GM10248 (cell line): ENCODE results near the gene C11orf21.

Experiments used
- CTCF ChIA-PET: fragments of 300-600 bp; sonication (Branson Sonifier 250); formaldehyde crosslinking; extraction: SDS; loops from one replicate; lab custom pipeline; 2021; ENCODE audit warnings: antibody characterized with exemption; lab: Yijun Ruan, JAX
- POLR2A ChIA-PET: fragments of 350-650 bp; sonication (Branson Sonifier 250); formaldehyde crosslinking; extraction: SDS; loops from one replicate; lab custom pipeline; 2020; ENCODE audit warnings: antibody characterized with exemption; lab: Yijun Ruan, JAX
- DNase-seq: peaks from one replicate; pipeline ENCODE4 v3.0.0; 2012; ENCODE audit errors: extremely low spot score
- CTCF ChIP-seq: IDR thresholded peaks from 2 replicates; pipeline ENCODE4 v1.5.1; 2012; ENCODE audit warnings: mild to moderate bottlenecking, low read depth; ENCODE audit errors: extremely low read depth, missing control alignments, control extremely low read depth

The C11orf21 gene

GRCh38 chr11:2316169-2316962, 14.6 kb upstream of the C11orf21 start:
- ChIA-PET CTCF (interaction anchor here (0.7 to 3.6 kb wide), 6 partner anchors 11 to 573 kb away, joined by 3 to 15 read pairs (median 3); no protein-coding TSS in a partner anchor), POLR2A (no interaction called here)
- no peak for DNase-seq
- no peak for TF ChIP-seq CTCF

- no peak for DNase-seq
- ChIA-PET POLR2A (no interaction called here), CTCF (interaction anchor here (3.6 kb wide), 1 partner anchor 10 kb away, joined by 15 read pairs; no protein-coding TSS in a partner anchor)
- no peak for TF ChIP-seq CTCF
These were observed 13.9 kb upstream of the C11orf21 start for GRCh38 chr11:2315395-2316168.

DNA sequence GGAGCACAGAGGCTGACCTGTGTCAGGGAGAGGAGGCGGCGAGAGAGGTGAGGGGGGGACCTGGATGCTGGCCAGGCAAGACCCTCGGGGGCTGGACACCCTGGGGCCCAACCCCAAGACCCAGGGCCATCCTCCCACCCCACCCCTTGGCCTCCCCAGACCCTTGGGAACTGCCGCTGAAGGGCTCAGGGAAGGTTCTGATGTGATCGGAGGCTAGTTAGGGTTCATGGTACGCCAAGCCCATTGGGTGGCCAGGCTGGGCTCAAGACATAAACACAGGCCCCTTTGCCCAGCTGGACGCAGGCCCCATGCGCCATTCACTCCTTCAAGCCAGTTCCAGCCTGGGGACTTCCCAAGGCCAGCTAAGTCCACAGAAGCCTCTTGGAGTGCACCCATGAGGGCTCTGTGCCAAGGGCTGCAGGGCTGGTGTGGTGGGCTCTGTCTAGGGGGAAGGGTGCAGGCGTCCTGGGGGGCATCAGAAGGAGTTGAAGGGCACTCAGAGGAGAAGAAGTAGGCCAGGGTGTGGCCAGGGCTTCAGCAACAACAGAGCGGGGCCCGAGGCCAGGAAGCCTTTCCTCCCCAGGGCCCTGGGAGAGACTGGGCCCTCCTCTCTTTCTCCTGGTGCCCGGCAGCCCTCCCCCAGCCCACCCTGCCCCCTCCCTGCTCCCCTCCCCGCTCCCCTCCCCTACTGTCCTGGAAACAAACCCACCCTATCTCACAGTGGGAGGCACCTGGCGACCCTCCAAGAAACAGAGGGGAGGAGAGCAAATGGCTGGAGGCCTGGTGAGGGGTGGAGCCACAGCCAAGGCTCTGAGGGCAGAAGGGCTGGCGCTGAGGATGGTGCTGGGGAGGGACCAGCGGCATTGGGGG, 13.0 kb upstream of the C11orf21 start:
- TF ChIP-seq CTCF = no peak
- ChIA-PET CTCF (interaction anchor here (1.1 to 3.6 kb wide), 2 partner anchors 10 to 106 kb away, joined by 3 to 15 read pairs; no protein-coding TSS in a partner anchor), POLR2A (no interaction called here)
- DNase-seq = no peak

- ChIA-PET CTCF (interaction anchor here (1.1 to 1.2 kb wide), 2 partner anchors 9 to 107 kb away, joined by 3 to 4 read pairs; no protein-coding TSS in a partner anchor), POLR2A (no interaction called here)
- TF ChIP-seq CTCF = no peak
- DNase-seq = no peak
These were observed 12.4 kb upstream of the C11orf21 start for GRCh38 chr11:2314136-2314524.

GRCh38 chr11:2313051-2313951, 11.6 kb upstream of the C11orf21 start:
- ChIA-PET CTCF (interaction anchor here (1.2 kb wide), 1 partner anchor 8 kb away, joined by 4 read pairs; no protein-coding TSS in a partner anchor), POLR2A (interaction anchor here (0.5 kb wide), 1 partner anchor 26 kb away, joined by 5 read pairs; no protein-coding TSS in a partner anchor)
- no peak for DNase-seq
- TF ChIP-seq CTCF = no peak
